Hepatocyte (in vitro differentiated cells): Measurements from ENCODE around the gene APOC1.

ENCODE experiments used
- EZH2 ChIP-seq: fragments of 200-600 bp; sonication (generic); IDR thresholded peaks from 2 replicates; pipeline ENCODE4 v1.6.1; 2016; ENCODE audit warnings: antibody characterized with exemption, mild to moderate bottlenecking, borderline replicate concordance
- EZH2phosphoT487 ChIP-seq: fragments of 200-600 bp; sonication (generic); IDR thresholded peaks from one replicate; pipeline ENCODE4 v1.6.1; 2018; ENCODE audit warnings: antibody characterized with exemption, mild to moderate bottlenecking, low read depth, moderate library complexity; ENCODE audit not compliant: unreplicated experiment, severe bottlenecking
- TF ChIP-seq, protein P1 (sequence below): fragments of 200-600 bp; sonication (generic); IDR thresholded peaks from 2 replicates; pipeline ENCODE4 v1.5.1; 2016; ENCODE audit warnings: antibody characterized with exemption, mild to moderate bottlenecking; ENCODE audit not compliant: poor library complexity

- TF ChIP-seq EZH2 (no peak), EZH2phosphoT487 (no peak)
- TF ChIP-seq, protein P1, sequence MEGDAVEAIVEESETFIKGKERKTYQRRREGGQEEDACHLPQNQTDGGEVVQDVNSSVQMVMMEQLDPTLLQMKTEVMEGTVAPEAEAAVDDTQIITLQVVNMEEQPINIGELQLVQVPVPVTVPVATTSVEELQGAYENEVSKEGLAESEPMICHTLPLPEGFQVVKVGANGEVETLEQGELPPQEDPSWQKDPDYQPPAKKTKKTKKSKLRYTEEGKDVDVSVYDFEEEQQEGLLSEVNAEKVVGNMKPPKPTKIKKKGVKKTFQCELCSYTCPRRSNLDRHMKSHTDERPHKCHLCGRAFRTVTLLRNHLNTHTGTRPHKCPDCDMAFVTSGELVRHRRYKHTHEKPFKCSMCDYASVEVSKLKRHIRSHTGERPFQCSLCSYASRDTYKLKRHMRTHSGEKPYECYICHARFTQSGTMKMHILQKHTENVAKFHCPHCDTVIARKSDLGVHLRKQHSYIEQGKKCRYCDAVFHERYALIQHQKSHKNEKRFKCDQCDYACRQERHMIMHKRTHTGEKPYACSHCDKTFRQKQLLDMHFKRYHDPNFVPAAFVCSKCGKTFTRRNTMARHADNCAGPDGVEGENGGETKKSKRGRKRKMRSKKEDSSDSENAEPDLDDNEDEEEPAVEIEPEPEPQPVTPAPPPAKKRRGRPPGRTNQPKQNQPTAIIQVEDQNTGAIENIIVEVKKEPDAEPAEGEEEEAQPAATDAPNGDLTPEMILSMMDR, result no peak
These were observed 40.1 kb upstream of the APOC1 start for GRCh38 chr19:44874317-44874716.
